AG10803 (cell line): ENCODE results near the gene MEGF6.

Experiments
- DNase-seq: peaks from one replicate; pipeline ENCODE4 v3.0.0; 2010; ENCODE audit warnings: low read depth
- H3K4me3 ChIP-seq: 2 replicates; pipeline ENCODE4 v1.5.1; 2011; ENCODE audit warnings: mild to moderate bottlenecking, low read length, control low read depth
- TF ChIP-seq, protein P1 (sequence below): conservative IDR thresholded peaks from 2 replicates; pipeline ENCODE4 v1.5.1; 2011; ENCODE audit warnings: mild to moderate bottlenecking, low read length, control low read depth, inconsistent platforms

MEGF6 gene

DNA sequence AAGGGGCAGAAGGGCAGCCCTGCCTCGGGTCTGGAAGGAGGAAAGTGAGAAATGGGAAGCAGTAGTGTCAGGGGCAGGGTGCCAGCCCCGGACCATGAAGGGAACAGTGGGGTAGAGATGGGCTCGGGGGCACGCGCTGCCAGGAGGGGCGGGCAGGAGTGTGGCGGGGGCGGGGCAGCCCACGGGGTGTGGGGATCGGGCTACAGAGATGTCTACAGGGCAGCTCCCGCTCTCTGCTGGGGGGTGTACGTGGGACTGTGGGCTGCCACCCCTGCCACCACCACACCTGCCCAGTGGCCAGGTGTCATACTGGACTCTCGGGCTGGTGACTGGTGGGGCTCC is 149.4 kb downstream of the MEGF6 start:
- H3K4me3 ChIP-seq = no peak overlapping the region
- no peak for DNase-seq
- TF ChIP-seq, protein P1, sequence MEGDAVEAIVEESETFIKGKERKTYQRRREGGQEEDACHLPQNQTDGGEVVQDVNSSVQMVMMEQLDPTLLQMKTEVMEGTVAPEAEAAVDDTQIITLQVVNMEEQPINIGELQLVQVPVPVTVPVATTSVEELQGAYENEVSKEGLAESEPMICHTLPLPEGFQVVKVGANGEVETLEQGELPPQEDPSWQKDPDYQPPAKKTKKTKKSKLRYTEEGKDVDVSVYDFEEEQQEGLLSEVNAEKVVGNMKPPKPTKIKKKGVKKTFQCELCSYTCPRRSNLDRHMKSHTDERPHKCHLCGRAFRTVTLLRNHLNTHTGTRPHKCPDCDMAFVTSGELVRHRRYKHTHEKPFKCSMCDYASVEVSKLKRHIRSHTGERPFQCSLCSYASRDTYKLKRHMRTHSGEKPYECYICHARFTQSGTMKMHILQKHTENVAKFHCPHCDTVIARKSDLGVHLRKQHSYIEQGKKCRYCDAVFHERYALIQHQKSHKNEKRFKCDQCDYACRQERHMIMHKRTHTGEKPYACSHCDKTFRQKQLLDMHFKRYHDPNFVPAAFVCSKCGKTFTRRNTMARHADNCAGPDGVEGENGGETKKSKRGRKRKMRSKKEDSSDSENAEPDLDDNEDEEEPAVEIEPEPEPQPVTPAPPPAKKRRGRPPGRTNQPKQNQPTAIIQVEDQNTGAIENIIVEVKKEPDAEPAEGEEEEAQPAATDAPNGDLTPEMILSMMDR = no peak

- TF ChIP-seq, protein P1 = no peak
- DNase-seq = no peak
- H3K4me3 ChIP-seq = no peak overlapping the region
Observed at GRCh38 chr1:3461238-3461933, 149.9 kb downstream of the MEGF6 start.

GRCh38 chr1:3460672-3461131 is 150.6 kb downstream of the MEGF6 start:
- TF ChIP-seq, protein P1 = no peak
- DNase-seq = no peak
- H3K4me3 ChIP-seq = no peak overlapping the region

GRCh38 chr1:3459940-3460671 is 151.2 kb downstream of the MEGF6 start:
- no peak for DNase-seq
- TF ChIP-seq, protein P1 = no peak
- no peak overlapping the region for H3K4me3 ChIP-seq

- DNase-seq = no peak
- H3K4me3 ChIP-seq = no peak overlapping the region
- TF ChIP-seq, protein P1 = no peak
Observed at GRCh38 chr1:3459051-3459908, 152.0 kb downstream of the MEGF6 start.

GRCh38 chr1:3457910-3458883 is 153.1 kb downstream of the MEGF6 start:
- no peak for DNase-seq
- TF ChIP-seq, protein P1 = no peak
- H3K4me3 ChIP-seq = no peak overlapping the region
